Measurements from ENCODE around the gene HMCES.
"Not testable (repeated sequence)": the region's sequence is repeated elsewhere in the genome, so short reads cannot be mapped to it uniquely, and the experiment has no call there.

Gene HMCES

DNA sequence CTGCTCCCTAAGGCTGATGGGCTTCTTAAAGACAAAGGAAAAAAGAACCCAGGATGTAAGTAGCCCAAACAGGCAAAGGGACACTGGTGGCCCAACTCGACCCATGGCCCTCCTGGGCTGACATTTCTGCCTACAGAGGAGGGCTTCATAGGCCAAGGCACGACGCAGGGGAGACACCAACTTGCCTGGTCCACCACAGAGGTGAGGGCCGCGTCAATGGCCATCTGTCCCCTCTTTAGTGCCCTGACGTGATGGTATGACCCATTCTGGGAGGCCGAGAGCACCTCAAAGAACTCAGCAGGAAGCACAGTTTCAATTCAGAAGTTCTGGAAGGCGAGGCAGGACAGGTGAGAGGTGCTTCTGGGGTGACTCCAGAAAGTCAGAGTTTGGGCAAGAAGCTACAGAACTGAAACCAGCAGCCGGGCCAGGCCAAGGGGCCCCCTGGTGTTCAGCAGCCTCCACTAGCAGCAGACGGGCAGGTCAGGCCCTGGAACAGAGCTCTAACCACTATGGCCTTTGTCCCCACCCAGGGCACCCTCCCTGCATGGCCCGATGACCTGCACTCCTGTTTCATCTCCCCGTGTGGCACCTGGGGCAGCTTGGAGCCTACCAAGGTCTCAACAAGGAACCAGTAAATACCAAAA lies 45.1 kb downstream of the HMCES start:
- DNase-seq: no peak

DNA sequence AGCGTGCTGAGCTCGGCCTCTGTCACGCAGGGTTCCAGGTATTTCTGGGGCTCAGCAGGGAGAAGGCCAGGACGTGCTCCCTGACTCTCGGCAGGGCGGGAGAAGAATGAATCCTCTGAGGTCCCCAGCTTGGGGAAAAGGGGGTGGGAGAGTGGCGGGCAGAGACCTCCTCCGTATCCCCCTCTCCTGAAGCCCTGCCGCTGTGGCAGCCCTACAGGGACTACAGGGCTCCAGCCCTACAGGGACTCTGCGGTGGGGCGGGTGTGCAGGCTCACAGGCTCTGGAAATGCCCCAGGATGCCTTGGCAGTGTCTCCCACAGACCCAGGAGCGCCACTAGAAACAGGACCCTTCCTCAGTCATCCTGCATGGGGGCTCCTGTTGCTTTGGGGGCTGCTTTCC lies 46.2 kb downstream of the HMCES start:
- DNase-seq: no peak

DNA sequence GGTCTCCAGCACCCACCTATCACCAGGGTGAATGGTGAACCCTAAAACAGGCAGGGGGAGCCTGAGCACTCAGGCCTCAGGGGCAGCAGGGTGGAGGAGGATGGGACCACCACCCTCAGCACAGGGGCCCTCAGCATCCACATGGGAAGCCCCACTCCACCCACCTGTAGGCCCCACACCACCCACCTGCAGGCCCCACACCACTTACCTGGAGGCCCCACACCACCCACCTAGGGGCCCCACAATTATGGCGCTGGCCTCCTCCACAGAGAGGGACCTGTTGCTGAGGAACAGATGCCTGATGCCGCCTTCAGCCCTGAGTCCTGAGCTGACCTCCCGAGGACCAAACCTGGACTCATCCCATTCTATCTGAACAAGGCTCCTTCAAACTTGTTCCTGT lies 46.7 kb downstream of the HMCES start:
- DNase-seq: no peak

DNA sequence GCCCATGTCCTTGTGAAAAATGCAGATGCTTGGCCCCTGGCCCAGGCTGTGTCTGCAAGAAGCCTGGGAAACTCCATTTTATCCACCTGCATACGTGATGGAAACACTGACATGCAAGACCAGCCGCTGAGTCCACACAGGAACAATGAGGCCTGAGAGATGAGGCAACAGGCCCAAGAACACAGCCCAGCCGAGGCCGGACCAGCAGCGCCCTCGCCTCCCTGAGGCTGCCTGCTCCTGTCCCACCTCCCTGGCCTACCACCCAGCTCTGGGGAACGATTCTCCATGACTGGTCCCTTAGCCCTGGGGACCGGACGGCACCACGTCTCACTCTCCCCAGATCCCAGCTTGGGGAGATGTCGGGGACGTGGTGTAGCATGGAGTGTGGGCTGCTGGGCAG lies 47.5 kb downstream of the HMCES start:
- DNase-seq: no peak

DNA sequence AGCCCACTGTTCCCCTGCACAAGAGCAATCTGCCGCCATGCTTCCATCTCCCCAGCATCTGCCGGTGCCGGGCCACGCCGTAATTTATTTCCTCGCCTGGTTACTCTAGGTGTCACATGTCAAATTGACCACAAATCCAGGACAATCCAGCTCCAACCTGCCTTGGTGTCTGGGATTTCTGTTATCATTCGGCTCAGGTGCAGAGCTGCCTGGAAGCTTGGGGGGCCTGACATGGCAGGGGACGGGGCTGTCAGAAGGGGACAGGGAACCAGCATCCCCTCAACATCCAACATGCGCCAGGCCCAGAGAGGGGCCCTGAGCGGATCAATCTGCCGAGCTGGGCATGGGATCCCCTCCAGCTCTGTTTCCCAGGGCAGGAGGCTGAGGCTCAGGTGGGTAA lies 47.9 kb downstream of the HMCES start:
- no peak for DNase-seq

DNA sequence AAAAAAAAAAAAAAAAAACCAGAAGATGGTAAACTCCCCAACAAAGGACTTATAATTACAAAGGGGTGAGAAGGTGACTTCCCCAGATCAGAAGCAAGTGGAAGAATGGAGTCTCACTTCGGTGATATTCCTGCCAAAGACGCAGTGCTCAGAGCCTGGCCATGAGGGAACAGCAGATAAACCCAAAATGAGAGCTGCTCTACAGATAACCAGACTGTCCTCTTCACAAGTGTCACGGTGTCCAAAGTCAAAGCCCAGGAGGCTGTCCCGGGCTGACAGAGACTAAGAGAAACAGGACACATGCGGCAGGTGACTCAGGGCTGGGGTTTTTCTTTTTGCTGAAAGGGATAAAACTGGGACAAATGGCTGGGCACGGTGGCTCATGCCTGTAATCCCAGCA lies 48.8 kb downstream of the HMCES start:
- DNase-seq: no peak

DNA sequence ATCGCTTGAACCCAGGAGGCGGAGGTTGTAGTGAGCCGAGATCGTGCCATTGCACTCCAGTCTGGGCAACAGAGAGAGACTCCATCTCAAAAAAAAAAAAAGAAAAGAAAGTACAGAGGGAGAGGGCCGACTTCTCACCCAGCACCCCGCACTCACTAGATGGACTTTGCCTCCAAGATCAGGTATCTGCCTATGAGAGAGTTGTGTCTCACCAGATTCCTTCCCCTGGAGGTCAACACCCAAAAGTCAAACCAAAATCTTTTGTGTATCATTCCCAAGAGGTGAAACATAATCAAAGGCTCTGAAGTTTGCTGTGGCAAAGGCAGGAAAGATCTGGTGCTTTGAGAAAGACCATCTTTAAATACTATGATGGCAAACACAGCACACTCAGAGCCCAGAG lies 51.2 kb downstream of the HMCES start:
- no peak for DNase-seq

DNA sequence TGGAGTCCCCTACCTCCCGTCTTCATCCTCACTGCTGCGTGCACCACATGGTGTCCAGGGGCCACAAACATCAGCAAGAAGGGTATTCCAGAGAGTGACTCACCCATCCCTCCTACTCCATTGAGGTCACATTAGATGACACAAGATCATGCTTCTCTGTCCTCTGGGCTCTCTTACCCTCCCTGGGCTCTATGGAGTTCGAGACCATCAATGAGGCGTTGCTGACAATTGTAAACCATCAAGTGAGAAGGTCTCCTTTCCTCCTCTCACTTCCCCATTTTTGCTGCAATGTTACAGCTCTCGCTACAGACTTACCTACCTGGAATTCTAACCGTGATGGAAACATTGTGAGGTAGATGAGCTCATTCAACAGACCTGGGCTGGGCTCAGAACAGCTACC lies 51.7 kb downstream of the HMCES start:
- DNase-seq: no peak

DNA sequence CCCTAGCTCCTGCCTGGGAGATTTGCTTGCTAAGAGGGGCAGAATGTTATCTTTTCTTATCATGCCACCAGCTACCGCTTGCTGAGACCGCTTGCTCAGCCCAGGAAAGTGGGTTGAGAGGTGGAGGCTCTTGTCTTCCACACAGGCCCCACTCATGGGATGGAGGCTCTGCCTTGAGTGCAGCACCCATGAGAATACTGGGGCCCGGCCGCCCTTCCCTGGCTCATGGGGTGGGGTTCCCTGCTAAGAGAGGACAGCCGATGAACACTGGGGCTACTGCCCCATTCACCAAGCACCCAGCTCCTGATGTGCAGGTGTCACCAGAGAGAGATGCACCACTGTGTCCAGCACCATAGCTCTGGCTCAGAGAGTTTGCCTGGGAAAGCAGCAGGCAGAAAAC lies 55.2 kb downstream of the HMCES start:
- no peak for DNase-seq

DNA sequence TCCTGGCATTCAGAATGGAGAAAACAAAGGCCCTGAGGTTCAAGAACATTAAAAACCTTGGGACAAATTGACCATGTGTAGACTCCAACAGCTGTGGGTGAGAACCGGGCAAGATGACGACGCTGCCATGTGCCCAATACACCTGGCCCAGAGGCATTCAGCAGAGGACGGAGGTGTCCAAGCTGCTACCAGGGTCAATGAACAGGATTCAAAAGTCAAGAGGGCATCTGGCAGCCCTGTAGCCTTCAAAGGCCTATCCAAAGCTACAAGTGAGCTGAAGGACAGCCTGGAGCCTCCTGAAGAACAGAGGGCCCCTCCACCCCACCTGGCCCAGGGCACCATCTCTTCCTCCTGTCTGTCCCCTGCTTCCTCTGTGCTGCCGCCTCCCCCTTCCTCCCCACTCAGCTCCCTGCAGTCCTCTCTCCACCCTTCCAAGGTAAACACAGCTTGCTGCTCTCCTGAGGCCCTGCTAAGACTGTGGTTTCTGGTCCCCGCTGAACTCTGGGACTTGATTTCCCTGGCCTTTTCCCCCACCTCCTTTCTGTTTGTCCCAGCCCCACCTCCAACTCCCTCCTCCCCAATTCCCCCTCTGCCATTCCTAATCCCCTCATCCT lies 57.5 kb downstream of the HMCES start:
- no peak for DNase-seq

DNA sequence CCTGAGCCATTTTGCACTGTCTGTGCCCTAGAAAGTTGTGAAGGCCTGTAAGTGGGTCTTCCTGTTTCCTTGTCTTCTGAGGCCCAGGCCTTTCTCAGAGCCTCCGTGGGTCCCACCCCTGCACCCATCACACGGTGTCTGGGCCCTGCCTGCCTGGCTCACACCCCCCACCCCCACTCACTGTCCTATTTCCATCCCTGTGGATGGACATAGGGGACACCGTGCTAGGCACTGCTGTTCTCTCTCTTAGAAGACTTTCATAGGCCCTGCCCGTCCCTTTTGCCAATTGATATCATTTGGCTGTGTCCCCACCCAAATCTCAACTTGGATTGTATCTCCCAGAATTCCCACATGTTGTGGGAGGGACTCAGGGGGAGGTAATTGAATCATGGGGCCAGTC lies 59.0 kb downstream of the HMCES start:
- not testable (repeated sequence) for DNase-seq

DNA sequence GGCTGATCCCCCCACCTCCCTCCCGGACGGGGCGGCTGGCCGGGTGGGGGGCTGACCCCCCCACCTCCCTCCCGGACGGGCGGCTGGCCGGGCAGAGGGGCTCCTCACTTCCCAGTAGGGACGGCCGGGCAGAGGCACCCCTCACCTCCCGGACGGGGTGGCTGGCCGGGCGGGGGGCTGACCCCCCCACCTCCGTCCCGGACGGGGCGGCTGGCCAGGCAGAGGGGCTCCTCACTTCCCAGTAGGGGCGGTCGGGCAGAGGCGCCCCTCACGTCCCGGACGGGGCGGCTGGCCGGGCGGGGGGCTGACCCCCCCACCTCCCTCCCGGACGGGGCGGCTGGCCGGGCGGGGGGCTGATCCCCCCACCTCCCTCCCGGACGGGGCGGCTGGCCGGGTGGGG lies 60.5 kb downstream of the HMCES start:
- not testable (repeated sequence) for DNase-seq

DNA sequence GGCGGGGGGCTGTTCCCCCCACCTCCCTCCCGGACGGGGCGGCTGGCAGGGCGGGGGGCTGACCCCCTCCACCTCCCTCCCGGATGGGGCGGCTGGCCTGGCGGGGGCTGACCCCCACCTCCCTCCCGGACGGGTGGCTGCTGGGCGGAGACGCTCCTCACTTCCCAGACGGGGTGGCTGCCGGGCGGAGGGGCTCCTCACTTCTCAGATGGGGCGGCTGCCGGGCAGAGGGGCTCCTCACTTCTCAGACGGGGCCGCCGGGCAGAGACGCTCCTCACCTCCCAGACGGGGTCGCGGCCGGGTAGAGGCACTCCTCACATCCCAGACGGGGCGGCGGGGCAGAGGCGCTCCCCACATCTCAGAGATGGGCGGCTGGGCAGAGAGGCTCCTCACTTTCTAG lies 61.2 kb downstream of the HMCES start:
- DNase-seq: not testable (repeated sequence)

DNA sequence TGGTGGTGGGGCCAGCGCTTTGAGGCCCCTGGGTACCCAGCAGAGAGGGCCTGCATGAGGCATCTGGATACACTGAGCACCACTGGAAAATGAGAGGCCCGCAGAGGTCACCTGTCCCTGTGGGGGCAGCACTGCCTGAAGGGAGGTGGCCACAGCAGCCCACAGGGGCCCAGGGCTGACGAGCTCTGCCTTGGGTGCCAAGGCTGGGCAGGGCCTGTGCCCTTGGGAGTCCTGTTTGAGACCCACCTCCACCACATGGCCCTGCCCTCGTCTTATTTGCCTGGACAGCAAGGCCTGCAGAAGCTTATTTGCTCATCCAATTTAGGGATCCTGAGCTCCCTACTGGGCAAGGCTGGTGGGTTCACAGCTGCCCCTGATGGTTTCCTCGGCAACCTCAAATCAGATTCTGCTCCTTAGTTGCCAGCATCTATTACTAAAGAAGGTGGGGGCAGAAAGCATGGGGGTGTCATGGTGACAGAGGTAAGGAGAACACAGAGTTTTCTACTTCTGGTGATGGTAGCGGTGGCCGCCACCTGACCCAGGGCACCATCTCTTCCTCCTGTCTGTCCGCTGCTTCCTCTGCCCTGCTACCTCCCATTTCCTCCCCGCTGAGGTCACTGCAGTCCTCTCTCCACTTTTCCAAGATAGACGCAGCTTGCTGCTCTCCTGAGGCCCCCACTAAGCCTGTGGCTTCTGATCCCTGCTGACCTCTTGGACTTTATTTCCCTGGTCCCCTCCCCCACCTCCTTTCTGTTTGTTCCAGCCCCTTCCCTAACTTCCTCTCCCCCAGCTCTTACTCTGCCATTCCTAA lies 62.9 kb downstream of the HMCES start:
- no peak for DNase-seq

DNA sequence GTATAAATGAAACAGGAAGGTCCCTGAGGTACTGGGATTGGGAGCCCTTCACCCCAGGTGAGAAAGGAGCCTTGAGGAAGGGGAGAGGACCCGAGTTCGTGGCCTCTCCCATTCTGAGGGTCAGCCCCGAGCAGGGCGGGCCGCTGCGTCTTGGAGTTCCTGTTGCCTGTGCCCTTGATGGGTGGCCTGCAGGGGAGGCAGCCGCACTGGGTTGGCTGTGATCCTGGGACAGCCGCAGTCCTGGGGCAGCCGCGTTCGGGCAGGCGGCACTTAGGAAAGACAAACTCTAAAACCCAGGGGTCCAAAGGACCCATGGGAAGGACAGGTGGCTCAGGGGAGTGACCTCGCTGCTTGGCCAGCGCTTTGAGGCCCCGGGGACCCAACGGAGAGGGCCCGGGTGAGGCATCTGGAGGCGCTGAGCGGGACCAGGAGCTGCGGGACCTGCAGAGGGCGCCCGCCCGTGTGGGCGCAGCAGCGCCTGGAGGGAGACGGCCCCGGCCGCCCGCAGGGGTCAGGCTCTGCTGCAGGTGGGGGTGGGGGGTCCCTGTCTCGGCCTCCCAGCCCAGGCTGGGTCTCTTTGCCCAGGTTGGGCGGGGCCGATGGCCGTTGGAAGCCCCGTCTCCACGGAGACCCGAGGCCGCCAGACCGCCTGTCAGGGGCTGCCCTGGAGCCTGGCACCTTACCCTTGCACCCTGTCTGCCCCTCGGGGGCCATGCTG lies 65.1 kb downstream of the HMCES start:
- peak in 1 of 2 donors; percentile 35 for DNase-seq

DNA sequence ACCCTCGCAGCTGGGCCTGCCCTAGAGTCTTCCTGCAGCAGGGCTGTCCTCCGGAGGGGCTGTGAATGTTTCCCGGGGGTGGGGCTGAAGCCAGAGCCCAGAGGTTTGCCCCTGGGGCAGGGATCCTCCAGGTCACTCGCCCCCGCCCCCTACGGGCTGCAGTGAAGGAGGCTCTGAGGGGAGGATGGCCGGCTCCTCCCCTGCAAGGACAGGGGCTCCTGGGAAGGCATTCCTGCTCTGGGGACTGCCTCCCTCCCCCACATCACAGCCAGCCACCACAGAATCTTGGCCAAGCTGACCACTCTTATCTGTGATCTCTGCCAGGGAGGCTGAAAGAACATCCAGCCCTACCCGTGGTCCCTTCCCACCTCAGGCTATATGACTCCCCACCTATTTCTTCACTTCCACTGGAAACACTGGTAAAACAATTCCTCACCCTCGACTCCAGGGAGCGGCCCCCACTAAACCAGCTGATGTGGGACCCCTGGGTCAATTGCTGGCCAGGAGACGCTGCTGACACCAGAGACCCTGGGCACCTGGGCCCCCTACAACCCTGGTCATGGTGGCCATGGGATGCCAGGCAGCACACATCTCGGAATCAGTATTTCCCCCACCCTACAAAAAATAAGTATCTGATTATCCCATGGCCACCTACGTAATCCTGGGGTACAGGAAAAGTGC lies 66.0 kb downstream of the HMCES start:
- no peak for DNase-seq

DNA sequence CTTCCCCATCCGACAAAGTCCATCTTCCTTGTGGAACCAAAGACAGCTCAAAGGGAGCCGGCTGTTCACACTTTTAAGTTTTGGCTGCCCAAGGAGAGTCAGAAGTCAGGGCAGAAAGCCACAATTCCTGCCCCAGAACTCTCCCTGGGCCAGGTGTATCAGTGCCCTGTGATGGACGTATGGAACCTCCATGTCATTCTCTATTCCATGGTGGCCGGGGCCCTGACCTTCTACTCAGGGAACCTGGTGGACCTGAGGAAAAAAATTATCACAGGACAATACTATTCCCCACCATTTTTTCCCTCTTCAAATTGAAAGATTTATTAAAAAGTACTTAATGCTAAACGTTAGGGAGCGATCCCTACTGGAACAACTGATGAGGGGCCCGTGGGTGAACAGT lies 66.6 kb downstream of the HMCES start:
- DNase-seq: no peak

DNA sequence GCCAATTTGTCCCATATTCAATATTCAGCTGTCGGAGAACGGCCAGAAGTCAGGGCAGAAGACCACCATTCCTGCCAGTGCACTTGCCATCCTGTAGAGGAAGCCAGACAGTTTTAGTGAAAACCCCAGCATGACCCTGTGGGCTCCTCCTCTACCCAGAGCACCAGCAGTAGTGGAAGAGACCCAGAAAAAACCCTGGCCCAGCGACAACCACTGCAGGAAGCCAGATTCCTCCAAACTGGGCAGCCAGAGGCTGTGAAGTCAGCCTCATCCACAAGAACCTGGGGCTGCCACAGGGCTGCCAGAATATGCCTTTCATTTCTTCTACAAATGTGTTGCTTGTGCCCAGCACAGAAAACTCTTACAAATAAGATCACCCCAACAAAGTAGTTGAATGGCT lies 67.3 kb downstream of the HMCES start:
- DNase-seq: no peak

DNA sequence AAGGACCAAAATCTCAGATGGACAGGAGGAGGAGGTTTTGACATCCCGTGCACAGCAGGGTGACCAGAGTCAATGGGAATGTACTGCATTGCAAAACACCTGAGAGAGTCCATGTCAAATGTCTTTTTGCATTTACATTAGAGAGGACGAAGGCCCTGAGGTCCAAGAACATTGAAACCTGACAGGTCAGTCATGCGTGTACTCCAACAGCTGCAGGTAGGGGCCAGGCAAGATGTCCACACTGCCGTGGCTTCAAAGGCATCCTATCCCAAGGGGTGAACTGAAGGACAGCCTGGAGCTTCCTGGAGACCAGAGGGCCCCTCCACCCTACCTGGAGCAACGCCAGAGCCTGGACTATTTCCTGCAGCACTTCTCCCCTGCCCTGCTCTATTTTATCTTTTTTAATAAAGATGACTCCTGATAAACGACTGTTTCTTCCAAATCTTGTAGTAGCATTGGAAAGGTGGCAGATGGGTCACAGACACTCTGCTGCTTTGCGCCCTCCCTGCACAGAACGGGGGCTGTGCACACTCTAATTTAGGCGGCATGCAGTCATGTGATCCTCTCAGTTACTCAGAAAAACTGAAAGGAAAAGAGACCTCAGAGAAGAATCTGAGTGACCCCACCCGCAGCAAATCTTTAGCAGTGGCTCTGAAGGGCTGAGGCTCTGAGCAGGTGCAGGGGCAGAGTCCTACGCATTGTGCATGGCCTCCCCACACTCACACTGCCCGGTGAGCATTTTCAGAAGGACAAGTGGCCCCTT lies 68.2 kb downstream of the HMCES start:
- DNase-seq: no peak

DNA sequence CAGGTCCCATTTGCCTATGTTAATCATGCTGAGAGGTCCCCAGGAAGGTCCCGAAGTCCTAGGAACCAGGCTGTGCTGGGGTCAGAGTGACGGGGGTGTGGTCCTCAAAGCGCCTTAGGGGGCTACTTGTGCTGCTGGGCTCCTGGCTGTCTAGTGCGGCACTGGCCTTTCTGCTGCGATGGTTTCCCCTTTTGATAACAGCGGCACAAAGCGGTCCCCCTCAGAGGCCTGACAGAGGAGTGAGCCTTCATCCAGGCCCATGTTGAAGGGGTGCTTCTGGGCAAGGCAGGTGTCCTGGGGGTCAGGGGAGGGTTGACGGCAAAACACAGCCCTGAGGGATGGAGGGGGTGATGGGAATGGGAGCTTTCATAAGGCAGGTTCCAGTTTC lies 68.8 kb downstream of the HMCES start:
- DNase-seq: no peak

DNA sequence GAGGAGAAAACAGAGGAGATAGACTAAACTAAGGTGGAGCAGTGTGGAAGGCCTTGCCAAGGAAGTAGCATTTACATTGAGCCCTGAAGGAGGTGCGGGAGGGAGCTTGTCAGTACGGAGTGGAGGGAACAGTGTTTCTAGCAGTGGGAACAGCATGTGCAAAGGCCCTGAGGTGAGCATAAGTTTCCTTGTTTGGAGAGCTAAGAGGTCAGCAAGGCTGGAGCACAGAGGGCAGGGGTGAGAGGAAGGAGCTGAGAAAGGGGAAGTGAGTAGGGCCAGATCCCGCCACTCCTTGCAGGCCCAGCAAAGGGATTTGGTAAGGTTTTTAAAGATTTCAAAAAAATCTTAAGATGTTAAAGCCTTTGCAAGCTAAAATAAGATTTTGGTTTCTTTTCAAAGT lies 70.1 kb downstream of the HMCES start:
- DNase-seq: no peak

DNA sequence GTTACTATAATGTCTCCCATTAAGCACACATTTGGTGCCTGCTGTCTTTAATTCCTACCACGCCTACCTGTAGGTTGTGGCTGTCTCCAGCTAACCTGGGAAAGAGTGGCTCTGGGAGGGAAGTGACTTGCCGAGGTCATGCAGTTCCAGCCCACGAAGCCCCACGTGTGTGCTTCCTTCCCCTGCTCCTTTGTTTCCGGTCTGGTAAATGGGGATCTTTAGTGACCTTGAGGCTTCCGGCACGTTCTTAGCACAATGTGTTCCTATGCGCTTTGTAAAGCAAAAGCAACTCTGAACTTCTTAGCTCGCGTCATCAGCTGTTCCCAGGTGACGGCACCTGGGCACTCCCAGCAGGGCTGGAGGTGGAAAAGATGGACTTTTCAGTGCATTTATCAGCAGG lies 70.5 kb downstream of the HMCES start:
- DNase-seq: not testable (repeated sequence)
